Measurements from ENCODE around the gene FUZ.

FUZ gene

DNA sequence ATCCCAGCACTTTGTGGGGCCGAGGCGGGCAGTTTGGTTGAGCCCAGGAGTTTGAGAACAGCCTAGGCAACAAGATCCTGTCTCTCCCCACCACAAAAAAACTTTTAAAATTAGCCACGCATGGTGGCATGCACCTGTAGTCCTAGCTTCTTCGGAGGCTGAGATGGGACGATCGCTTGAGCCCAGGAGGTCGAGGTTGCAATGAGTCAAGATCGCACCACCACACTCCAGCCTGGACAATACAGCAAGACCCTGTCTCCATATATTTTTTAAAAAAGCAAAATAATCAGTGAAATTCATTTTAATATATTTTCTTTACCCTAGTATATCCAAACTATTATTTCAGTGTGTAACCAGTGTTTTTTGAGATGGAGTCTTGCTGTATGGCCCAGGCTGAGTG is 38.1 kb downstream of the FUZ start:
- Histone ChIP-seq H3K4me2 (ENCODE audit: low read length) (no peak overlapping the region), H3K9me2 (ENCODE audit: low read depth, low read length) (no peaks in the 10 kb centered on the region), H3K27ac (ENCODE audit: low read depth, low read length, poor library complexity, severe bottlenecking) (no peak overlapping the region), H3K4me1 (ENCODE audit: insufficient read depth, low read length, severe bottlenecking) (peaks cover 12% of the 10 kb centered on the region), H3K4me3 (ENCODE audit: low read depth, low read length, poor library complexity, severe bottlenecking) (no peak overlapping the region), H3K9me3 (ENCODE audit: low read length) (no peaks in the 10 kb centered on the region), H3K79me2 (ENCODE audit: insufficient read depth, low read length) (no peaks in the 10 kb centered on the region), H4K20me1 (ENCODE audit: insufficient read depth, low read length) (no peaks in the 10 kb centered on the region), H3K9ac (ENCODE audit: low read length) (no peak overlapping the region), H3K27me3 (ENCODE audit: insufficient read depth, low read length) (no peaks in the 10 kb centered on the region), H2AFZ (ENCODE audit: low read length) (no peak overlapping the region), H3F3A (ENCODE audit: insufficient read depth, low read length) (no peaks in the 10 kb centered on the region), H3K36me3 (ENCODE audit: insufficient read depth, low read length) (peaks cover 12% of the 10 kb centered on the region)
- TF ChIP-seq, protein P1, sequence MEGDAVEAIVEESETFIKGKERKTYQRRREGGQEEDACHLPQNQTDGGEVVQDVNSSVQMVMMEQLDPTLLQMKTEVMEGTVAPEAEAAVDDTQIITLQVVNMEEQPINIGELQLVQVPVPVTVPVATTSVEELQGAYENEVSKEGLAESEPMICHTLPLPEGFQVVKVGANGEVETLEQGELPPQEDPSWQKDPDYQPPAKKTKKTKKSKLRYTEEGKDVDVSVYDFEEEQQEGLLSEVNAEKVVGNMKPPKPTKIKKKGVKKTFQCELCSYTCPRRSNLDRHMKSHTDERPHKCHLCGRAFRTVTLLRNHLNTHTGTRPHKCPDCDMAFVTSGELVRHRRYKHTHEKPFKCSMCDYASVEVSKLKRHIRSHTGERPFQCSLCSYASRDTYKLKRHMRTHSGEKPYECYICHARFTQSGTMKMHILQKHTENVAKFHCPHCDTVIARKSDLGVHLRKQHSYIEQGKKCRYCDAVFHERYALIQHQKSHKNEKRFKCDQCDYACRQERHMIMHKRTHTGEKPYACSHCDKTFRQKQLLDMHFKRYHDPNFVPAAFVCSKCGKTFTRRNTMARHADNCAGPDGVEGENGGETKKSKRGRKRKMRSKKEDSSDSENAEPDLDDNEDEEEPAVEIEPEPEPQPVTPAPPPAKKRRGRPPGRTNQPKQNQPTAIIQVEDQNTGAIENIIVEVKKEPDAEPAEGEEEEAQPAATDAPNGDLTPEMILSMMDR (IDR thresholded peaks at IDR 0.05; ENCODE audit: low read length): no peak
- no peak for TF ChIP-seq EZH2 (IDR thresholded peaks at IDR 0.05; ENCODE audit: borderline replicate concordance, low read length)

DNA sequence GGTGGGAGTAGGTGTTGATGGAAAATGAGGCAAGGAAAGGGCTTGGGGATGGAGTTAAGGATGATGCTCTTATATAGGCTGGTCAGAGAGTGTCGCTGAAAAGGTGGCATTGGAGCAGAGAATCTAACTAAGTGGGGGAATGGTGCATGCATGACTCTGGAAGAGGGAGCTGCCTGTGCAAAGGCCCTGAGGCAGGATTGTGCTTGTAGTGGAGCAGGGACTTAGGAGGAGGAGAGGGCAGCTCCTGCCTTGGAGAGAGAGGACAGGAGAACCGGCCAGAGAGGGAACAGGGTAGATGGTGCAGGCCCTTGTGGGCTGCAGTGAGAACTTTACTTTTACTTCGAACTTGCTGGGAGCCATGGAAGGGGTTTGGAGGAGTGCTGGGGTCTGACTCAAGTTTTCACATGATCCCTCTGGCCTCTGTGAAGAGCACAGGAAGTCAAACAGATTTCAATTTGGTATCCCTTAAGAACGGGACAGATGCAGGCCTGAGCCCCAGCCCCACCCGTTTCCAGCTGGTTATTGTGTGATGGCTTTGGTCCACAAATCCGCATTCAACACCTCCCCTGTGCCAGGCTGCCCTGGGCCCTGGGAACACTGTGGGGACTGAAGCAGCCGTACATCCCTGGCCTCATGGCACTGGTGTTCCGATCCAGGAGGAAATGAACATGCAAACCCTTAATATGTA is 39.3 kb downstream of the FUZ start:
- Histone ChIP-seq H3K79me2 (ENCODE audit: insufficient read depth, low read length) (no peaks in the 10 kb centered on the region), H3K27ac (ENCODE audit: low read depth, low read length, poor library complexity, severe bottlenecking) (no peak overlapping the region)

DNA sequence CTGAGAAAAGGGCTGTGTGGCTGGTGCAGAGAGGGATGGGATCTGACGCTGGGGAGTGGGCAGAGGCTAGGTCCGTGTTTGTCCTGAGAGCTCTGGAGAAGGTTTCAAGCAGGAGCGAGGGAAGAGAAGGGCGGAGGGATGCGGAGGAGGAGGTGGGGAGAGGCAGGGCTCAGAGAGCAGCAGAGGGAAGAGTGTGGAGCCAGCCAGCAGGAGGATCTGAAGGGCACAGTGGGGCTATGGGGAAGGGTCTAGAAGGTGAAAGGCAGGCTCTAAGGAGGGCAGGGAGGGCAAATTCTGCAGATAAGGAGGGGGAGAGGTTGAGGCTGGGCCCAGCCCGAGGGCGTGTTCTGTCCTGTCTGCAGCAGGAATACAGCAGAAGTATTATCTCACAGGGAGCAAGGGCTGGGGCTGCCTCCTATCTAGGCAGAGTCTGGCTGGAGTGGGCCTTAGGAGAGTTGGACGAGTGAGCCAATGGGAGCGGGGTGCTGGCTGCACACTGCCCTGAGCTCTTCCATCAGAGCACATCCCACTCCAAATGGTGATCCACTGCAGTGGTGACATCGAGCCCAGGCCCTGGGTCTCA is 40.2 kb downstream of the FUZ start:
- Histone ChIP-seq H3K27me3 (ENCODE audit: insufficient read depth, low read length) (no peaks in the 10 kb centered on the region), H3K4me3 (ENCODE audit: low read depth, low read length, poor library complexity, severe bottlenecking) (no peak overlapping the region), H3K9me2 (ENCODE audit: low read depth, low read length) (no peaks in the 10 kb centered on the region), H3K9me3 (ENCODE audit: low read length) (no peaks in the 10 kb centered on the region), H3K4me1 (ENCODE audit: insufficient read depth, low read length, severe bottlenecking) (peaks cover 16% of the 10 kb centered on the region), H3K36me3 (ENCODE audit: insufficient read depth, low read length) (peaks cover 12% of the 10 kb centered on the region), H3K4me2 (ENCODE audit: low read length) (no peak overlapping the region), H3K9ac (ENCODE audit: low read length) (no peak overlapping the region), H3K79me2 (ENCODE audit: insufficient read depth, low read length) (no peaks in the 10 kb centered on the region), H3K27ac (ENCODE audit: low read depth, low read length, poor library complexity, severe bottlenecking) (no peak overlapping the region), H3F3A (ENCODE audit: insufficient read depth, low read length) (no peaks in the 10 kb centered on the region), H2AFZ (ENCODE audit: low read length) (no peak overlapping the region), H4K20me1 (ENCODE audit: insufficient read depth, low read length) (no peaks in the 10 kb centered on the region)
- TF ChIP-seq, protein P1 (IDR thresholded peaks at IDR 0.05; ENCODE audit: low read length): no peak
- TF ChIP-seq EZH2 (IDR thresholded peaks at IDR 0.05; ENCODE audit: borderline replicate concordance, low read length): no peak

More for the DNA sequence above, 39.3 kb downstream of the FUZ start:
- Histone ChIP-seq H3K27me3 (ENCODE audit: insufficient read depth, low read length) (no peaks in the 10 kb centered on the region), H3K4me3 (ENCODE audit: low read depth, low read length, poor library complexity, severe bottlenecking) (no peak overlapping the region), H3K9me3 (ENCODE audit: low read length) (no peaks in the 10 kb centered on the region), H3K36me3 (ENCODE audit: insufficient read depth, low read length) (peaks cover 12% of the 10 kb centered on the region), H2AFZ (ENCODE audit: low read length) (no peak overlapping the region), H3K9ac (ENCODE audit: low read length) (no peak overlapping the region), H4K20me1 (ENCODE audit: insufficient read depth, low read length) (no peaks in the 10 kb centered on the region), H3F3A (ENCODE audit: insufficient read depth, low read length) (no peaks in the 10 kb centered on the region), H3K4me1 (ENCODE audit: insufficient read depth, low read length, severe bottlenecking) (peaks cover 10% of the 10 kb centered on the region), H3K9me2 (ENCODE audit: low read depth, low read length) (no peaks in the 10 kb centered on the region), H3K4me2 (ENCODE audit: low read length) (no peak overlapping the region)
- TF ChIP-seq EZH2 (IDR thresholded peaks at IDR 0.05; ENCODE audit: borderline replicate concordance, low read length): no peak
- TF ChIP-seq, protein P1 (IDR thresholded peaks at IDR 0.05; ENCODE audit: low read length): no peak

Data from OCI-LY1 (cell line).